NB4 (cell line): ENCODE measurements around the gene ACOX3.

Experiments used
- POLR2A ChIP-seq: IDR thresholded peaks from 2 replicates; pipeline ENCODE4 v1.6.1; 2011; ENCODE audit warnings: mild to moderate bottlenecking; ENCODE audit not compliant: insufficient read length; ENCODE audit errors: extremely low read depth
- TF ChIP-seq, protein P1 (sequence below): IDR thresholded peaks from one replicate; pipeline ENCODE4 v1.5.1; 2012; ENCODE audit warnings: low read depth, low read length

DNA sequence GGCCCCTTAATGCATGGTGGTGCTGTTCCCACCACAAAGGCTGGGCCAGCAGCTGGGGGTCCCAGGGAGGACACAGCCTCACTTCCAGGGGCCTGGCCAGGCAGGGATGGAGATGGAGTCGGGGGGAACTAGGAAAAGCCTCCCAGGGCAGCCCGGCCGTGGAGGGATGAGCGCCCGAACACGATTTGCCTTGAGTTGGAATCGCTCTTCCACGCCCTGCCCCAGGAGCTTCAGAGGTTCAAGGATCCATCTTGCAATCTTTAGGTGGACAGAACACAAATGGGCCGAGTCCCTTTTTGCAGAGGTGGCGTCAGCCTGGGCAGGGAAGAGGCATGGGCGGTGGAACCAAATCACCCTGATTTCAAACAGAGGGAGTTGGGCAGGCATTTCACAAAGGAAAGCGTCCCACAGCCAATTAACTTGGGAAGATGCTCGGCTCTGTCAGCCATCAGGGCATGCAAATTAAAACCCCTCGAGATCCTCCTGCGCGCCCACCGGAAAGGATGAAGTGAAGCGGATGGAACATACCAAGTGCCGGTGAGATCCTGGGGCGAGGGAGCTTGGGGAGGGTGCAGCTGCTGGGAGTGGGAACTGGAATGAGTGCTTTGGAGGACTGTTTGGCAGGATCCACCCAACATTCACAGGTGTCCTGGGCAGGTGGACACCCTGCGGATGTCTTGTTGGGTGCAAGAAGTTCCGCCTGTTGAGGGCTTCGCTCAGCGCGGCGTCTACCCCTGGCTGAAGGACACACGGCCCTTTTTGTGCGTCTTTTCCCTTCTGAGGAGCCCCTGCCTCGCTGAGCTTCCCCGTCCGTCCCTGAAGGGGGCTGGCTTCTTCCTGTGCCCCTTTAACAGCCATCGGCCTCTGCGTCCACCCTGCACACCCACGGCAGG is 95.2 kb downstream of the ACOX3 start:
- TF ChIP-seq, protein P1, sequence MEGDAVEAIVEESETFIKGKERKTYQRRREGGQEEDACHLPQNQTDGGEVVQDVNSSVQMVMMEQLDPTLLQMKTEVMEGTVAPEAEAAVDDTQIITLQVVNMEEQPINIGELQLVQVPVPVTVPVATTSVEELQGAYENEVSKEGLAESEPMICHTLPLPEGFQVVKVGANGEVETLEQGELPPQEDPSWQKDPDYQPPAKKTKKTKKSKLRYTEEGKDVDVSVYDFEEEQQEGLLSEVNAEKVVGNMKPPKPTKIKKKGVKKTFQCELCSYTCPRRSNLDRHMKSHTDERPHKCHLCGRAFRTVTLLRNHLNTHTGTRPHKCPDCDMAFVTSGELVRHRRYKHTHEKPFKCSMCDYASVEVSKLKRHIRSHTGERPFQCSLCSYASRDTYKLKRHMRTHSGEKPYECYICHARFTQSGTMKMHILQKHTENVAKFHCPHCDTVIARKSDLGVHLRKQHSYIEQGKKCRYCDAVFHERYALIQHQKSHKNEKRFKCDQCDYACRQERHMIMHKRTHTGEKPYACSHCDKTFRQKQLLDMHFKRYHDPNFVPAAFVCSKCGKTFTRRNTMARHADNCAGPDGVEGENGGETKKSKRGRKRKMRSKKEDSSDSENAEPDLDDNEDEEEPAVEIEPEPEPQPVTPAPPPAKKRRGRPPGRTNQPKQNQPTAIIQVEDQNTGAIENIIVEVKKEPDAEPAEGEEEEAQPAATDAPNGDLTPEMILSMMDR, result no peak
- no peak for TF ChIP-seq POLR2A
